D721Med (cell line): ENCODE data around the gene NAP1L4.
"Not testable (repeated sequence)": the region's sequence is repeated elsewhere in the genome, so short reads cannot be mapped to it uniquely, and the experiment has no call there.

Experiments
- DNase-seq: peaks from one replicate; pipeline ENCODE4 v3.0.0; 2011; ENCODE audit warnings: low spot score; ENCODE audit not compliant: insufficient read length
- FAIRE-seq: peaks from 2 replicates; lab custom pipeline; 2011; peaks lifted over from hg19 to GRCh38; lab: Jason Lieb, UNC
- CTCF ChIP-seq: IDR thresholded peaks from 2 replicates; pipeline ENCODE4 v1.5.1; 2012; ENCODE audit warnings: mild to moderate bottlenecking, control low read depth; ENCODE audit not compliant: insufficient read depth; ENCODE audit errors: missing control alignments

The NAP1L4 gene

GRCh38 chr11:2911785-2912391 is 80.2 kb downstream of the NAP1L4 start:
- no peak for TF ChIP-seq CTCF
- FAIRE-seq: no peak
- DNase-seq: no peak

GRCh38 chr11:2911088-2911784 is 80.9 kb downstream of the NAP1L4 start:
- DNase-seq: no peak
- TF ChIP-seq CTCF: no peak
- no peak for FAIRE-seq

GRCh38 chr11:2910401-2910955 is 81.7 kb downstream of the NAP1L4 start:
- DNase-seq: no peak
- no peak for TF ChIP-seq CTCF
- FAIRE-seq: no peak

- no peak for DNase-seq
- no peak for TF ChIP-seq CTCF
- no peak for FAIRE-seq
Observed at GRCh38 chr11:2909133-2909902, 82.8 kb downstream of the NAP1L4 start.

- DNase-seq (no peak), FAIRE-seq (no peak)
- no peak for TF ChIP-seq CTCF
Observed at GRCh38 chr11:2908130-2908529, 84.0 kb downstream of the NAP1L4 start.

- FAIRE-seq, DNase-seq: not testable (repeated sequence)
Observed at GRCh38 chr11:2905299-2905698, 86.8 kb downstream of the NAP1L4 start.
